ENCODE measurements around the gene TTPAL.

TTPAL gene

GRCh38 chr20:44480097-44480496, 4.4 kb downstream of the TTPAL start:
- Histone ChIP-seq H3K27me3 (ENCODE audit: insufficient read depth, poor library complexity, severe bottlenecking) (no peaks in the 10 kb centered on the region), H3K4me3 (replicated peaks; ENCODE audit: insufficient read depth, low read length) (no peak overlapping the region), H3K27ac (replicated peaks) (no peak overlapping the region)
- DNase-seq (ENCODE audit: low read depth in 1 of 2, low spot score in 1 of 2) = no peak
- TF ChIP-seq SPI1 (IDR thresholded peaks at IDR 0.05; ENCODE audit: borderline replicate concordance, low read depth) = no peak
- TF ChIP-seq POLR2AphosphoS5 (IDR thresholded peaks at IDR 0.05; ENCODE audit: low read depth) = no peak
- TF ChIP-seq REST (IDR thresholded peaks at IDR 0.05; ENCODE audit: insufficient replicate concordance, low read depth) = no peak
- TF ChIP-seq GABPA (IDR thresholded peaks at IDR 0.05; ENCODE audit: low read depth) = no peak

GRCh38 chr20:44481719-44482416, 6.2 kb downstream of the TTPAL start:
- DNase-seq (ENCODE audit: low read depth in 1 of 2, low spot score in 1 of 2) = peak in 1 of 2 experiments; percentile 41
- no peaks in the 10 kb centered on the region for H3K27me3 ChIP-seq (ENCODE audit: insufficient read depth, poor library complexity, severe bottlenecking)
- H3K4me3 ChIP-seq (replicated peaks; ENCODE audit: insufficient read depth, low read length) = no peak overlapping the region
- TF ChIP-seq CTCF (IDR thresholded peaks at IDR 0.05; ENCODE audit: insufficient read depth, low read length) = no peak
- TF ChIP-seq REST (IDR thresholded peaks at IDR 0.05; ENCODE audit: insufficient replicate concordance, low read depth) = no peak
- no peak for TF ChIP-seq POLR2AphosphoS5 (IDR thresholded peaks at IDR 0.05; ENCODE audit: low read depth)
- TF ChIP-seq SPI1 (IDR thresholded peaks at IDR 0.05; ENCODE audit: borderline replicate concordance, low read depth) = no peak
- TF ChIP-seq GABPA (IDR thresholded peaks at IDR 0.05; ENCODE audit: low read depth) = no peak
- peak overlapping the region; percentile 17; the same call in 1 of the 2 replicates for H3K27ac ChIP-seq (replicated peaks)

- H3K4me3 ChIP-seq (replicated peaks; ENCODE audit: insufficient read depth, low read length) = no peak overlapping the region
- H3K27ac ChIP-seq (replicated peaks) = no peak overlapping the region
- no peaks in the 10 kb centered on the region for H3K27me3 ChIP-seq (ENCODE audit: insufficient read depth, poor library complexity, severe bottlenecking)
- no peak for DNase-seq (ENCODE audit: low read depth in 1 of 2, low spot score in 1 of 2)
- TF ChIP-seq CTCF (IDR thresholded peaks at IDR 0.05; ENCODE audit: insufficient read depth, low read length) (no peak), REST (IDR thresholded peaks at IDR 0.05; ENCODE audit: insufficient replicate concordance, low read depth) (no peak), POLR2AphosphoS5 (IDR thresholded peaks at IDR 0.05; ENCODE audit: low read depth) (no peak), GABPA (IDR thresholded peaks at IDR 0.05; ENCODE audit: low read depth) (no peak), SPI1 (IDR thresholded peaks at IDR 0.05; ENCODE audit: borderline replicate concordance, low read depth) (no peak)
Measured at GRCh38 chr20:44483112-44483511, 7.4 kb downstream of the TTPAL start.

All from HL-60 (cell line).